ENCODE results near the gene RNF38. TPM values are rescaled to one million over a fixed set of nuclear protein-coding genes. Genes with fewer than 3 reads are reported as not detected.

Gene RNF38
- total and polyA plus RNA-seq, 4 donors, result 7.6 to 41.0 (median 25.6) TPM

- H3K27me3 ChIP-seq (ENCODE audit: control insufficient read depth in 3 of 3, insufficient read depth in 3 of 3, low read length in 2 of 3), result no peaks in the 10 kb centered on the region
- peaks cover 17 to 44% (median 38%) of the 10 kb centered on the region in 4 donors for H3K36me3 ChIP-seq (ENCODE audit: control insufficient read depth in 4 of 4, insufficient read depth in 4 of 4, low read length in 4 of 4)
- no peak for TF ChIP-seq CTCF (IDR thresholded peaks at IDR 0.05; ENCODE audit: control extremely low read depth, extremely low read depth)
- WGBS, 2 donors, result 66 to 73% methylated on average over 3 of the region's 3 CpGs
- ATAC-seq (ENCODE audit: insufficient read depth, low FRiP score) (no peak), DNase-seq (no peak)
- H3K27ac ChIP-seq (ENCODE audit: low read depth in 1 of 2, low read length in 1 of 2), result no peak overlapping the region
- no peak overlapping the region for H3K4me3 ChIP-seq
- no peak overlapping the region for H3K9ac ChIP-seq (ENCODE audit: insufficient read depth in 1 of 2, low read length in 2 of 2)
- no peaks in the 10 kb centered on the region for H3K9me3 ChIP-seq (ENCODE audit: control insufficient read depth in 4 of 4, insufficient read depth in 3 of 4, low read length in 3 of 4)
- H3K4me1 ChIP-seq (ENCODE audit: control insufficient read depth in 5 of 5, insufficient read depth in 5 of 5, low read length in 5 of 5), result peaks cover 0 to 5% (median 0%) of the 10 kb centered on the region in 5 donors
Observed at GRCh38 chr9:36341936-36342577, 58.0 kb downstream of the RNF38 start.

- DNase-seq (peak in 2 of 3 donors; percentile 56 to 76), ATAC-seq (ENCODE audit: insufficient read depth, low FRiP score) (no peak)
- Histone ChIP-seq H3K27me3 (ENCODE audit: control insufficient read depth in 3 of 3, insufficient read depth in 3 of 3, low read length in 2 of 3) (no peaks in the 10 kb centered on the region), H3K27ac (ENCODE audit: low read depth in 1 of 2, low read length in 1 of 2) (no peak overlapping the region), H3K4me3 (no peak overlapping the region), H3K9me3 (ENCODE audit: control insufficient read depth in 4 of 4, insufficient read depth in 3 of 4, low read length in 3 of 4) (no peaks in the 10 kb centered on the region), H3K36me3 (ENCODE audit: control insufficient read depth in 4 of 4, insufficient read depth in 4 of 4, low read length in 4 of 4) (peaks cover 15 to 42% (median 22%) of the 10 kb centered on the region in 4 donors), H3K4me1 (ENCODE audit: control insufficient read depth in 5 of 5, insufficient read depth in 5 of 5, low read length in 5 of 5) (peaks cover 0 to 13% (median 0%) of the 10 kb centered on the region in 5 donors), H3K9ac (ENCODE audit: insufficient read depth in 1 of 2, low read length in 2 of 2) (no peak overlapping the region)
- 89 to 97% methylated on average over 1 of the region's 1 CpG for WGBS, 2 donors
- TF ChIP-seq CTCF (IDR thresholded peaks at IDR 0.05; ENCODE audit: control extremely low read depth, extremely low read depth), result no peak
Observed at GRCh38 chr9:36337865-36338264, 62.2 kb downstream of the RNF38 start.

- H3K9ac ChIP-seq (ENCODE audit: insufficient read depth in 1 of 2, low read length in 2 of 2), result no peak overlapping the region
Observed at GRCh38 chr9:36337002-36337401, 63.1 kb downstream of the RNF38 start.

More at GRCh38 chr9:36337002-36337401, 63.1 kb downstream of the RNF38 start:
- Histone ChIP-seq H3K36me3 (ENCODE audit: control insufficient read depth in 4 of 4, insufficient read depth in 4 of 4, low read length in 4 of 4) (peaks cover 15 to 40% (median 22%) of the 10 kb centered on the region in 4 donors), H3K9me3 (ENCODE audit: control insufficient read depth in 4 of 4, insufficient read depth in 3 of 4, low read length in 3 of 4) (no peaks in the 10 kb centered on the region), H3K27ac (ENCODE audit: low read depth in 1 of 2, low read length in 1 of 2) (no peak overlapping the region), H3K4me3 (no peak overlapping the region), H3K4me1 (ENCODE audit: control insufficient read depth in 5 of 5, insufficient read depth in 5 of 5, low read length in 5 of 5) (peaks cover 0 to 13% (median 0%) of the 10 kb centered on the region in 5 donors), H3K27me3 (ENCODE audit: control insufficient read depth in 3 of 3, insufficient read depth in 3 of 3, low read length in 2 of 3) (no peaks in the 10 kb centered on the region)
- no peak for TF ChIP-seq CTCF (IDR thresholded peaks at IDR 0.05; ENCODE audit: control extremely low read depth, extremely low read depth)
- DNase-seq, result no peak
- ATAC-seq (ENCODE audit: insufficient read depth, low FRiP score), result no peak
- 93 to 98% methylated on average over 2 of the region's 2 CpGs for WGBS, 2 donors

All from lung (tissue), 12 donors.